Ramos (cell line): ENCODE results near the gene SHC1.

Source experiments
- in situ Hi-C: fragments of 300-500 bp; cut with MboI; formaldehyde crosslinking; loops from one replicate; pipeline ENCODE4 v1.14.3; 2022; ENCODE audit warnings: low sequenced_read_pairs; ENCODE audit not compliant: unreplicated experiment

SHC1 gene

GRCh38 chr1:154970631-154971340 is at the start of gene SHC1:
SHC1 (minus strand) TSS chr1:154970747; CDS start chr1:154970526, 221 bp downstream.
- in situ Hi-C loops: no loop called here

GRCh38 chr1:155019377-155020245 is 49.1 kb upstream of the SHC1 start:
- in situ Hi-C loops: no loop called here

- in situ Hi-C loops: no loop called here
Observed at GRCh38 chr1:155018617-155019348, 48.2 kb upstream of the SHC1 start.

GRCh38 chr1:155017946-155018316 is 47.4 kb upstream of the SHC1 start:
- in situ Hi-C loops: no loop called here

GRCh38 chr1:155017041-155017945 is 46.7 kb upstream of the SHC1 start:
- in situ Hi-C loops: no loop called here

- in situ Hi-C loops: no loop called here
Observed at GRCh38 chr1:155016231-155016831, 45.8 kb upstream of the SHC1 start.

GRCh38 chr1:155015527-155016230 is 45.1 kb upstream of the SHC1 start:
- in situ Hi-C loops: no loop called here

GRCh38 chr1:155014709-155015508 is 44.4 kb upstream of the SHC1 start:
- in situ Hi-C loops: no loop called here

- in situ Hi-C loops: no loop called here
Observed at GRCh38 chr1:155013632-155014031, 43.1 kb upstream of the SHC1 start.

GRCh38 chr1:155012776-155013602 is 42.4 kb upstream of the SHC1 start:
- in situ Hi-C loops: no loop called here

GRCh38 chr1:155012026-155012546 is 41.5 kb upstream of the SHC1 start:
- in situ Hi-C loops: no loop called here

GRCh38 chr1:155011437-155012025 is 41.0 kb upstream of the SHC1 start:
- in situ Hi-C loops: no loop called here

GRCh38 chr1:155011004-155011416 is 40.5 kb upstream of the SHC1 start:
- in situ Hi-C loops: no loop called here

- in situ Hi-C loops: no loop called here
Observed at GRCh38 chr1:155010211-155010918, 39.8 kb upstream of the SHC1 start.

- in situ Hi-C loops: no loop called here
Observed at GRCh38 chr1:155009742-155010141, 39.2 kb upstream of the SHC1 start.

GRCh38 chr1:155009221-155009711 is 38.7 kb upstream of the SHC1 start:
- in situ Hi-C loops: no loop called here
